ENCODE data around the gene PLA2G4E. TPM values are rescaled to one million over a fixed set of nuclear protein-coding genes. Genes with fewer than 3 reads are reported as not detected.

PLA2G4E gene, protein sequence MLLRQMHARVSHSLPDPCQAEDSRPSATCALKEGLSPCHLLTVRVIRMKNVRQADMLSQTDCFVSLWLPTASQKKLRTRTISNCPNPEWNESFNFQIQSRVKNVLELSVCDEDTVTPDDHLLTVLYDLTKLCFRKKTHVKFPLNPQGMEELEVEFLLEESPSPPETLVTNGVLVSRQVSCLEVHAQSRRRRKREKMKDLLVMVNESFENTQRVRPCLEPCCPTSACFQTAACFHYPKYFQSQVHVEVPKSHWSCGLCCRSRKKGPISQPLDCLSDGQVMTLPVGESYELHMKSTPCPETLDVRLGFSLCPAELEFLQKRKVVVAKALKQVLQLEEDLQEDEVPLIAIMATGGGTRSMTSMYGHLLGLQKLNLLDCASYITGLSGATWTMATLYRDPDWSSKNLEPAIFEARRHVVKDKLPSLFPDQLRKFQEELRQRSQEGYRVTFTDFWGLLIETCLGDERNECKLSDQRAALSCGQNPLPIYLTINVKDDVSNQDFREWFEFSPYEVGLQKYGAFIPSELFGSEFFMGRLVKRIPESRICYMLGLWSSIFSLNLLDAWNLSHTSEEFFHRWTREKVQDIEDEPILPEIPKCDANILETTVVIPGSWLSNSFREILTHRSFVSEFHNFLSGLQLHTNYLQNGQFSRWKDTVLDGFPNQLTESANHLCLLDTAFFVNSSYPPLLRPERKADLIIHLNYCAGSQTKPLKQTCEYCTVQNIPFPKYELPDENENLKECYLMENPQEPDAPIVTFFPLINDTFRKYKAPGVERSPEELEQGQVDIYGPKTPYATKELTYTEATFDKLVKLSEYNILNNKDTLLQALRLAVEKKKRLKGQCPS
- not detected for total RNA-seq
- not detected for total RNA-seq (2013)

DNA sequence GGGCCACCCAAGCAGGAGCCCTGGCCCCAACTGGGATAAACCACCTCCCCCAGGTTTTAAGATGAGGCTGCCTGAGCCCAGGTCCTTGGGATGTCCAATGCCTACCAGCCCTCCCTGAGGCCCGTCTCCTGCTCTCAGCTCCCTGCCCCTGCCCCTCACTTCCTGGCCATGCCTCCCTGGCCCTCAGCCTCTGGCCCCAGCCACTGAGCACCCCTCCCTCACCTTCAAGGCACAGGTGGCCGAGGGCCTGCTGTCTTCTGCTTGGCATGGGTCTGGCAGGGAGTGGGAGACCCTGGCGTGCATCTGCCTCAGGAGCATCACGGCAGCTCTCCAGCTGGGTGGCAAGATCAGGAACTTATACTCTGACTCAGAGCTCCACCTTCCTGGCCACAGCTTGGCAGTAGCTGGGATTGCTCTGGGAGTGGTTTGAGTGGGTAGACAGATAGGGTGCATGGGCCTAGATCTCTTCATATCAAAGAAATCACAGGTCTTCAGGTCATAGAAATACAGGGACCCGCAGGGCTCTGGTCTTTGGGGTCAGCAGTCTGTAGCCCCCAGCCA, at the start of gene PLA2G4E:
TSS of gene PLA2G4E (minus strand) at position 330 of the 561 bp plus-strand sequence. CDS start at position 318, 12 bp downstream.
- TF ChIP-seq, protein P1, sequence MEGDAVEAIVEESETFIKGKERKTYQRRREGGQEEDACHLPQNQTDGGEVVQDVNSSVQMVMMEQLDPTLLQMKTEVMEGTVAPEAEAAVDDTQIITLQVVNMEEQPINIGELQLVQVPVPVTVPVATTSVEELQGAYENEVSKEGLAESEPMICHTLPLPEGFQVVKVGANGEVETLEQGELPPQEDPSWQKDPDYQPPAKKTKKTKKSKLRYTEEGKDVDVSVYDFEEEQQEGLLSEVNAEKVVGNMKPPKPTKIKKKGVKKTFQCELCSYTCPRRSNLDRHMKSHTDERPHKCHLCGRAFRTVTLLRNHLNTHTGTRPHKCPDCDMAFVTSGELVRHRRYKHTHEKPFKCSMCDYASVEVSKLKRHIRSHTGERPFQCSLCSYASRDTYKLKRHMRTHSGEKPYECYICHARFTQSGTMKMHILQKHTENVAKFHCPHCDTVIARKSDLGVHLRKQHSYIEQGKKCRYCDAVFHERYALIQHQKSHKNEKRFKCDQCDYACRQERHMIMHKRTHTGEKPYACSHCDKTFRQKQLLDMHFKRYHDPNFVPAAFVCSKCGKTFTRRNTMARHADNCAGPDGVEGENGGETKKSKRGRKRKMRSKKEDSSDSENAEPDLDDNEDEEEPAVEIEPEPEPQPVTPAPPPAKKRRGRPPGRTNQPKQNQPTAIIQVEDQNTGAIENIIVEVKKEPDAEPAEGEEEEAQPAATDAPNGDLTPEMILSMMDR (IDR thresholded peaks at IDR 0.05) = no peak
- WGBS (ENCODE audit: insufficient coverage) = 91% methylated on average over 5 of the region's 5 CpGs
- DNase-seq (no peak), ATAC-seq (no peak)
- H3K4me1 Mint-ChIP-seq = no peaks in the 10 kb centered on the region
- H3K36me3 Mint-ChIP-seq = no peaks in the 10 kb centered on the region
- no peak within 1 kb of the TSS for H3K4me3 Mint-ChIP-seq
- no peak within 1 kb of the TSS for H3K4me3 ChIP-seq (ENCODE audit: low read length)
- no peak within 1 kb of the TSS for H3K27ac Mint-ChIP-seq
- H3K27ac ChIP-seq (ENCODE audit: low read length) = no peak within 1 kb of the TSS
- no peaks in the 10 kb centered on the region for H3K9me3 Mint-ChIP-seq
- H3K27me3 ChIP-seq (ENCODE audit: control insufficient read depth, insufficient read depth, low read length) = no peaks in the 10 kb centered on the region
- peaks cover 0 to 5% of the 10 kb centered on the region in 2 donors for H3K27me3 Mint-ChIP-seq (ENCODE audit: low read depth in 2 of 2)
- no peaks in the 10 kb centered on the region for H3K9me3 ChIP-seq (ENCODE audit: control insufficient read depth, insufficient read depth, low read length)
- intact Hi-C loops (cut with micrococcal nuclease) = no loop called here
- no peaks in the 10 kb centered on the region for H3K36me3 ChIP-seq (ENCODE audit: control insufficient read depth, insufficient read depth, low read length)
- no peaks in the 10 kb centered on the region for H3K4me1 ChIP-seq (ENCODE audit: control insufficient read depth, insufficient read depth, low read length)

DNA sequence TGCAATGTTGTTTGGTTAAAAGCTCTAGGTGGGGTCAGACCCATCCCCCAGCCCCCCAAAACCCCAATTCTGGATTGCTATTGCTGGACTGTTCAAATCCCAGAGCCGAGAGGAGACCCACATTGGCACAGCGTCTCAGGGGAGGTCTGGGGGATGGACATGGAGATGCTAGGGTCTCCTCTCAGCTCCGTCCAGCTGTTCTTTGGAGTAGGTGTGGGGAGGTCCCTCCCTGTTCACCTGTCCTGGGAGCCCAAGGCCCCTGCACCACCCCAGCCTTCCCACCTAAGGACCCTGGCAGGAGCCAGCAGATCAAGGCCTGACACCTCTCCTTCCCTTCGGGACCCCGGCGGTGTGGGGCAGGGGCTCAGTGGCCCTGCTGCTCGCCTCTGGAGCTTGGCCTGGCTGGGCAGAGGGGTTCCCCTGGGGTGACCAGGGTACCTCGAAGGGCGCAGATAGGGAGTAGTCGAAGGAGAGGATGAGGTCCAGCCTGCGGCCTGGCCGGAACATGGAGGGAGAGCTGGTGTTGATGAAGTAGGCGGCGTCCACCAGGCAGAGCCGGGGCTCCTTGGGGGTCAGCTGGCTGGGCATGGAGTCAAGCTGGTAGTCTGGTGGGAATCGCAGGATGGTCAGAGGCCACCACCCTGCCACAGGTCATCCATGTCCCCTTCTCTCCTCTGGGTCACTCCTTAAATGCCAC, 49.6 kb upstream of the PLA2G4E start:
- H3K9me3 Mint-ChIP-seq = peaks cover 0 to 3% of the 10 kb centered on the region in 2 donors
- TF ChIP-seq, protein P1 (IDR thresholded peaks at IDR 0.05) = no peak
- H3K27ac ChIP-seq (ENCODE audit: low read length) = no peak overlapping the region
- no peaks in the 10 kb centered on the region for H3K9me3 ChIP-seq (ENCODE audit: control insufficient read depth, insufficient read depth, low read length)
- intact Hi-C loops (cut with micrococcal nuclease) = no loop called here
- H3K4me1 ChIP-seq (ENCODE audit: control insufficient read depth, insufficient read depth, low read length) = no peaks in the 10 kb centered on the region
- H3K27ac Mint-ChIP-seq = no peak overlapping the region
- DNase-seq (no peak), ATAC-seq (no peak)
- H3K4me1 Mint-ChIP-seq = peaks cover 0 to 7% of the 10 kb centered on the region in 2 donors
- H3K36me3 ChIP-seq (ENCODE audit: control insufficient read depth, insufficient read depth, low read length) = no peaks in the 10 kb centered on the region
- H3K4me3 ChIP-seq (ENCODE audit: low read length) = no peak overlapping the region
- 82% methylated on average over 16 of the region's 16 CpGs for WGBS (ENCODE audit: insufficient coverage)
- H3K27me3 ChIP-seq (ENCODE audit: control insufficient read depth, insufficient read depth, low read length) = no peaks in the 10 kb centered on the region
- no peaks in the 10 kb centered on the region for H3K36me3 Mint-ChIP-seq
- H3K4me3 Mint-ChIP-seq = no peak overlapping the region
- H3K27me3 Mint-ChIP-seq (ENCODE audit: low read depth in 2 of 2) = peaks cover 14 to 22% of the 10 kb centered on the region in 2 donors

DNA sequence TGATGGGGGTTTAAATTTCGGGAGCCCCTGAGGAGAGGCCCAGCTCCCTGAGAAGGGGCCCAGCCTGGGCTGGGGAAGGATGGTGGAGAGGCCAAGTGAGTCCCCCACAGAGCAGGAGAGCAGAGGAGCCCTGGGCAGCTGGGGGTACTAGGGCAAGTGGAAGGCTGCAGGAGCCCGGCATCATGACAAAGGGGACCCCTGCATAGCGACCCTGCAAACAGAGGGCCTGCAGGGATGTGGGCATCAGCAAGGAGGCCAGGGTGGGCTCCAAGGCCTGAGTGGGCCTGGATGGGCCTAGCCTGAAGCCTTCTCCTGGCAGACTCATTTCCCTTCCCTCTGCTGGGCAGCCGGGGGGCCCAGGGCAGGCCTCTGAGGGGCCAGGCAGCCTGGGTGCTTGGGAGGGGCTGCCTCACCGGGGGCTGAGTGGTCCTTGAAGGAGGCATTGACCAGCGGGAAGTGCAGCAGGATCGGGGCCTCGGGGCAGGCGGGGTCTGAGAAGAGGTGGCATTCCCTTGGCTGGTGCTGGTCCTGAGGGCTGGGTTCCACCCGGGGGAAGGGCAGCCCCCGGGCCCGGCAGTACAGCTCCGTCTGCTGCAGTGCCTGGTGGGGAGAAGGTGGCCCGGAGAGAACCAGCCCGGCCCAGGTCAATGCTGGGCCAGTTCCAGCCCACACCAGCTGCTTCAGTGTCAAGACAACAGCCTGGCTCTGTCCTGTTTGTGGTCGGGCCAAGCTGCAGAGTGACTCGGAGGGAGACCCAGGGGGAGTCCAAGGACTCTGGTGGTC, 48.8 kb upstream of the PLA2G4E start:
- H3K27ac ChIP-seq (ENCODE audit: low read length) = no peak overlapping the region
- H3K9me3 ChIP-seq (ENCODE audit: control insufficient read depth, insufficient read depth, low read length) = no peaks in the 10 kb centered on the region
- no peaks in the 10 kb centered on the region for H3K36me3 ChIP-seq (ENCODE audit: control insufficient read depth, insufficient read depth, low read length)
- no peaks in the 10 kb centered on the region for H3K27me3 ChIP-seq (ENCODE audit: control insufficient read depth, insufficient read depth, low read length)
- Mint-ChIP-seq H3K4me1 (peaks cover 0 to 7% of the 10 kb centered on the region in 2 donors), H3K36me3 (no peaks in the 10 kb centered on the region), H3K4me3 (no peak overlapping the region), H3K27me3 (ENCODE audit: low read depth in 2 of 2) (peaks cover 14 to 25% of the 10 kb centered on the region in 2 donors), H3K9me3 (peaks cover 0 to 3% of the 10 kb centered on the region in 2 donors), H3K27ac (no peak overlapping the region)
- no peaks in the 10 kb centered on the region for H3K4me1 ChIP-seq (ENCODE audit: control insufficient read depth, insufficient read depth, low read length)
- no peak for DNase-seq
- TF ChIP-seq, protein P1 (IDR thresholded peaks at IDR 0.05) = no peak
- H3K4me3 ChIP-seq (ENCODE audit: low read length) = no peak overlapping the region
- ATAC-seq = no peak
- intact Hi-C loops (cut with micrococcal nuclease) = no loop called here
- 89% methylated on average over 17 of the region's 17 CpGs for WGBS (ENCODE audit: insufficient coverage)

All from natural killer cell (primary cell).